Measurements from ENCODE around the gene RBM17.
"Not testable (repeated sequence)": the region's sequence is repeated elsewhere in the genome, so short reads cannot be mapped to it uniquely, and the experiment has no call there.

The RBM17 gene

GRCh38 chr10:6056411-6057135, 32.3 kb upstream of the RBM17 start:
- no peak for DNase-seq (ENCODE audit: low read depth in 2 of 2)

- DNase-seq (ENCODE audit: low read depth in 2 of 2) = no peak
These were observed 30.0 kb upstream of the RBM17 start for GRCh38 chr10:6058682-6059475.

GRCh38 chr10:6059506-6059905, 29.3 kb upstream of the RBM17 start:
- no peak for DNase-seq (ENCODE audit: low read depth in 2 of 2)

- DNase-seq (ENCODE audit: low read depth in 2 of 2) = no peak
These were observed 27.8 kb upstream of the RBM17 start for GRCh38 chr10:6061056-6061455.

- peak; percentile 71 to 72 for DNase-seq (ENCODE audit: low read depth in 2 of 2)
These were observed 26.6 kb upstream of the RBM17 start, which contains the start of gene IL2RA for GRCh38 chr10:6062101-6062771. TSS of gene IL2RA (minus strand) at chr10:6062367. CDS start at chr10:6062151, 216 bp downstream.

- no peak for DNase-seq (ENCODE audit: low read depth in 2 of 2)
These were observed 24.7 kb upstream of the RBM17 start for GRCh38 chr10:6064119-6064518.

GRCh38 chr10:6064726-6065125, 24.1 kb upstream of the RBM17 start:
- DNase-seq (ENCODE audit: low read depth in 2 of 2) = not testable (repeated sequence)

DNA sequence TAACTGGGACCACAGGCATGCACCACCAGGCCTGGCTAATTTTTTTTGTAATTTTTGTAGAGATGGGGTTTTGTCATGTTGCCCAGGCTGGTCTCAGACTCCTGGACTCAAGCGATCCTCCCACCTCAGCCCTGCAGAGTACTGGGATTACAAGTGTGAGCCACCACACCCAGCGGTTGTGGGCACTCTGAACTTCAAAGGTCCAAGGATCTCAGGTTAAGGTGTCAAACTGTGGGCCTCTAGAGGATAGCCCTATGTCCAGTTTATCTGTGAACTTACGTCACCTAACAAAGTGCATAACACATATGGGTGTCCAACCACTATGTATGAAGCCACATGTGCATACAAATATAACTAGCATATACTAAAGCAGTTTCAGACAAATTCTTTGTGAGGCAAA, 23.4 kb upstream of the RBM17 start:
- DNase-seq (ENCODE audit: low read depth in 2 of 2) = no peak

- no peak for DNase-seq (ENCODE audit: low read depth in 2 of 2)
These were observed 23.0 kb upstream of the RBM17 start for GRCh38 chr10:6065835-6066234.

DNA sequence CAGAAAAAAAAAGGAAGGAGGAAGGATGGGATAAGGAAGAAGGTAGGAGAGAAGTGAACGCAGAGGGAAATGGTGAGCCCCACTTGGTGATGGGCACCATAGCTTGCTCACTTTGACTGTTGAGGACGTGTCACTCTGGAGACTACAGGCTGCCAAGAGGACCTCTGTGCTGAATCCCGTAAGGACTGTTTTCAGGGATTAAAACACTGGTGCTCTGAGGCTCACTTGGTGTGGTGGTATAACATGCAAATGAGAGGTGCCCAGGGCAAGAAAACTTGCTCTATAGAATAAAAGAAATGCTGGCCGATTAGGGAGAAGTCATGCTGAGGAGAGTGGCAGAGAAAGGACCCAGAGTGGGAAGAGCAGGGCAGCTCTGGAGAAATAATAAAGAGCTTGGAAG, 21.4 kb upstream of the RBM17 start:
- DNase-seq (ENCODE audit: low read depth in 2 of 2) = no peak

- DNase-seq (ENCODE audit: low read depth in 2 of 2) = no peak
These were observed 20.8 kb upstream of the RBM17 start for GRCh38 chr10:6068006-6068405.

DNA sequence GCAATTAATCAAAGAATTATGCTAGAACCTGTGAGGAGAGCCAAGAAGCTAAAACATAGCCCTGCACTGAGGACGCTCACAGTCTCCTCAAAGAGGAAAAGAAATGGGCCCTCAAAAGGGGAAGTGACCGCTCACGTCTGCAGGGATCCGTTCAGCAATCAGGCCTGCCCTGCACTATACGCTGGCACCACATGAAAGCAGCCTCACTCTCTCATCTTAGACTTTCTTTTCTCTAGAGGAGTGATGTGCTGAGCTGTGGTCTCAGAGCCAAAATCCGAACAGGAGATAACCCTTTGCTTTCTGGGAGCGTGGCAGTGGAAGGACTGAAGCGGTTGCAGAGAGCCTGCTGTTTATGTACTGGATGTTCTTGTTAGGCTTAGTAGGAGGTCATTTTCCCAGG, 20.4 kb upstream of the RBM17 start:
- no peak for DNase-seq (ENCODE audit: low read depth in 2 of 2)

GRCh38 chr10:6069081-6069931, 19.5 kb upstream of the RBM17 start:
- DNase-seq (ENCODE audit: low read depth in 2 of 2) = no peak

DNA sequence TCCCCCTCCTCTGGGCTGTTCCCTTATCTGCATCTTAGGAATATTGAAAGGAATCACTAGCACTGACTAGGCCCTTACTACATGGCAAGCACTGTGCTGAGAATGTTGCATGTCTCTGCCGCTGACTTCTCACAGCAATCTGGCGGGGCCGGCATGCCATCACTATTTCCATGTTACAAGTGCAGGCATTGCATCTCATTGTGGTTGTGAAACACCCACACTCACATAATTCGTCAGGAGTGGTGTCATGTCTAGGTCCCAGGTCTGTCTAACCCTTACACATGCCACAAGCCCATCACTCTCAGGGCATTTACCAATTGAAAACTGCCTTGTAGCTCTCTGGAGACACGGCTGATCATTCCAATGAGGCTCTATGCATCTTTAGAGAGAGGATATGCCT, 18.2 kb upstream of the RBM17 start:
- DNase-seq (ENCODE audit: low read depth in 2 of 2) = peak; percentile 72 to 74

DNA sequence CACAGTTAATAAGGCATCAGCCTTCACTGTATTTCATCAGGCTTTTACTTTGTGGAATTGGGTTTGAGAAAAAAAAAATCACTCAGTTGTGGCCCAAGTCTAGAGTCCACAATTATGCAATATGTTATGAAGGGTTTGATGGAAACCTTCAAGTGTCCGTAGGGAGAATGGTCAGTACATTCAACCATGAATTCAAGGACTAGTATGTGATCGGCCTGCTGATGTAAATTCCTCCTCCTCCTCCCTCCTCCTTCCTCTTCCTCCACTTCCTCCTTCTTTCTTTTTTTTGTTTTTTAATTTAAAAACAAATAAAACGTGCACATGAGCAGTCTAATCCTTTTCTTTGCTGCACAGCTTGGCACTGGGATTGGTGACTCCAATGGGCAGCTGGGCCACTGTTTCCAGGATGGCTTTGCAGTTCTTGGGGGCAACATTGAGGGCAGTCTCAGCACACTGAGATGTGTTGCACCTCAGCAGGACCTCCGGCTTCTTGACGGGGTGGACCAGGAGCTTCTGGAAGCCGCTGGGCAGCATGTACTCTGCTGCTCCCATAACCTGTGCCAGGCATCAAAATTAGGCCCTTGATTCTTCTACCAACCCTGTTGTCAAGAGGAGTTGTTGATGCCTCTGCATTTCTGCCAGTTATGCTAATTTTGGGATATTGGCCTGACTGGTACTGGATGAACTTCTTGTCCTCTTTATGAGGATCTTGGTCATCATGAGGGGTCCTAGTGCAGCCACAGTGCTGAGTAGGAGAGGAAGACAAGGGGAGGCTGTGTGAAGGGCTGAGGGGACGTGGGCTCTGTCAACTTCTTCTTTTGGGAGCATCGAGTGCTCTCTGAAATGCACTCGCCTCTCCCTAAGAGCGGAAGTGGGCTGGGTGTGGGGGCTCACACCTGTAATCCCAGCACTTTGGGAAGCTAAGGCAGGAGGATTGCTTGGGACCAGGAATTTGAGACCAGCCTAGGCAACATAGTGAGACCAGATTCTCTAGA, 17.4 kb upstream of the RBM17 start:
- DNase-seq (ENCODE audit: low read depth in 2 of 2) = no peak

DNA sequence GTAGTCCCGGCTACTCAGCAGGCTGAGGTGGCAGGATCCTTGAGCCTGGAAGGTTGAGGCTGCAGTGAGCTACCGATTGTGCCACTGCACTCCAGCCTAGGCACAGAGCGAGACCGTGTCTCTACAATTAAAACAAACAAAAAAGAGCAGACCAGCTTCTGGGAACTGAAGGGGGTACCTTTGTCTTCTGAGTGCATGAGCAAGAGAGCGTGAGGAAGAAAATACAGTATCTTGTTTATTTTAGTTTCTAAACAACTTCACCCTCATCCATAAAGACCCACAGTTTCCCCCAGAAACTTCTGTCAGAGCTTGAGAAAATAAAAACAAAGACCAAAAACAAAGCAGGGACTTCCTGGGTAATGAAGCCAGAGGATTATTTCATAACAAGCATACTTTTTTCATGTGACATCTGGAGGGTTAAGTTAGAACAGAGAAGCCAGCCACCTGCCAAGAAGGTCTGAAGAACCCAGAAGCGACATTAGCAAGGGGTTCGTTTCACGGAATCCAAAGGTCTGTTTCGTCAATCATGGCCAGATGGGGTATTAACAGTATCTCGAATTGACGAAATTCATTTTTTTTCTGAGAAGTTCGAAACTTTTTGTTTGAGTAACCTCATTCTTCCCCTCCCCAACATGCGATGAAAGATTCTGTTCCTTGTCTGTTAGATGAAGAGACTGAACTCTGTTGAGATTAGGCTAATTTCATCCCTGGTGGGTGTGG, 16.5 kb upstream of the RBM17 start:
- DNase-seq (ENCODE audit: low read depth in 2 of 2) = no peak

DNA sequence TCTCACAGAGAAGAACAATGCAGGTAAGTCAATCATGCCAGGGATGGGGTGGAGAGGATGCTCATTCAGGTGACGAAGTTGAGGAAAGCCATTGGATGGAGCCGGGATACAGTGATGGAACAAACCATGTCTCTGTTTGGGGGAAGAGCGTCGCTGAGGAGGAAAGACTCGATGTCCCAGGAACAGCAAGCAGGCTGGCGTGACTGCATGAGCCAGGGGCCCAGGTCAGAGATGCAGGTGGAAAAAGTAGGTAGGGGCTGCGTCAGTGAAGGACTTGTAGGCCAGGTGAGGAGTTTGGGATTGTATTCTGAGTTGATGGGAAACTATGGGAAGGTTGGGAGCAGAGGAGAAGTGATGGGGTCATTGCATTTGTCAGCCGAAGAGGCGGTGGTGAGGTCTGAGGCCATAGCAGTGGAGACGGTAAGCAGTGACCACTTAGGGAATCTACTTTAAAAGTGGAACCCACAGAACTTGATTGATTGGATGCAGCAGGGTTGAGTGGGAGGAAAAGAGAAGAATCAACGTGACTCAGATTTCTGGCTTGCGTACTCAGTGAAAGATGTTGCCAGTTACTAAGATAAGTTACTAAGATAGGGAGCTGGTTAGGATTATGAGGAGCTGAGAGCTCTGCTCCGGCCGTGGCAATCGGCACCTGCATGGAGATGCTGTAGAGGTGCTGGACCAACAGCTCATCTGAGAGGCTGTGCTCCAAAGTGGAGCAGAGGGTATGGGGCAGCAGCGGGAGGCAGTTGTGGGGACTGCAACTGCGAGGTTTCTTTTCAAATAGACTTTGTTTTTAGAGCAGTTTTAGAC, 14.1 kb upstream of the RBM17 start:
- DNase-seq (ENCODE audit: low read depth in 2 of 2) = no peak

GRCh38 chr10:6077071-6077675, 11.7 kb upstream of the RBM17 start:
- DNase-seq (ENCODE audit: low read depth in 2 of 2) = no peak

All from stimulated activated CD8-positive, alpha-beta memory T cell treated with anti-CD3 and anti-CD28 coated beads, Interleukin-15, amount 100 ng/mL, for 48 hours (primary cell).